ENCODE results near the gene TMED3.

Gene TMED3

DNA sequence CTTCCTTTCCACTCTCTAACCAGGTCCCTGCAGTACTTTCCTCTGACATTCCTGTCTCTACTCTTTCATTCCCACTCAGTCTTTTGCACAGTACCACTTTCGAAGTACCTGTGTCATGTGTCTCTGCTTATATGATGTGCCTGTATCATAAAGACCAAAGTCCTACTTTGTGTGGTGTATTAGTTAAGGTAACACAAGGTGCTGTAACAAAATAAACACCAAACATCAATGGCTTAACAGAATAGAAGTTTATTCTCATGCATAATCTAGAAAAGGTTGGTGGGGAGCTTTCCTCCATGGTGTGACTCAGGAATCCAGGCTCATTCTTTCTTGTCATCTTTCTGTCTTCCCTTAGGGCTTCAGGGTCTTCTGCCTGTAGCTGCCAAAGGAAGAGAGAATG is 3.3 kb downstream of the TMED3 start:
- H3K4me1 ChIP-seq (ENCODE audit: insufficient read depth, low read length, severe bottlenecking) = peaks cover 16% of the 10 kb centered on the region
- no peaks in the 10 kb centered on the region for H3K9me2 ChIP-seq (ENCODE audit: low read depth, low read length)
- TF ChIP-seq EZH2 (IDR thresholded peaks at IDR 0.05; ENCODE audit: borderline replicate concordance, low read length) = no peak
- TF ChIP-seq CTCF (IDR thresholded peaks at IDR 0.05; ENCODE audit: low read length) = no peak
- H3F3A ChIP-seq (ENCODE audit: insufficient read depth, low read length) = no peaks in the 10 kb centered on the region
- H3K4me3 ChIP-seq (ENCODE audit: low read depth, low read length, poor library complexity, severe bottlenecking) = no peak overlapping the region
- peaks cover 14% of the 10 kb centered on the region; the same call in 1 of the 2 replicates for H3K79me2 ChIP-seq (ENCODE audit: insufficient read depth, low read length)
- H3K27me3 ChIP-seq (ENCODE audit: insufficient read depth, low read length) = no peaks in the 10 kb centered on the region
- H3K4me2 ChIP-seq (ENCODE audit: low read length) = no peak overlapping the region
- H3K9me3 ChIP-seq (ENCODE audit: low read length) = no peaks in the 10 kb centered on the region
- no peak overlapping the region for H2AFZ ChIP-seq (ENCODE audit: low read length)
- peaks cover 66% of the 10 kb centered on the region for H3K36me3 ChIP-seq (ENCODE audit: insufficient read depth, low read length)
- H4K20me1 ChIP-seq (ENCODE audit: insufficient read depth, low read length) = no peaks in the 10 kb centered on the region
- H3K27ac ChIP-seq (ENCODE audit: low read depth, low read length, poor library complexity, severe bottlenecking) = no peak overlapping the region
- H3K9ac ChIP-seq (ENCODE audit: low read length) = no peak overlapping the region

DNA sequence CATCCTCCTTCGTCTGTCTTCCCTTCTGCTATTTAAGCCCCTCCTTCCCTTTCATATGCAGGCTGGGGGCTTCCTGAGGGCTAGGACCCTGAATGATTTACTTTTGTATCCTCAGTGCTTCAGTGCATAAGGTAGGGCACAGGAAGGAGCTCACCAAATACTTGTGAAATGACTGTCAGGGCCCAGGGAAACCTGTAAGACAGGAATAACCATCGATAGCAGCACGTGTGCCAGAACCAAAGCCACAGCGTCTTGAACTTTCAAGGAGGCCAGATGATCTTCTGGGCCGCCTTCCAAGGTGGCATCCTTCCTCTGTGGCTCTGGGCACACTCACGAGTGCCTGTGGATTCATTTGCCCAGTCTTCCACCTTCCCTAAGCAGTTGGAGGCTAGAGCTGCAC is 3.9 kb downstream of the TMED3 start:
- Histone ChIP-seq H3K9me3 (ENCODE audit: low read length) (no peaks in the 10 kb centered on the region), H3K27me3 (ENCODE audit: insufficient read depth, low read length) (no peaks in the 10 kb centered on the region), H4K20me1 (ENCODE audit: insufficient read depth, low read length) (no peaks in the 10 kb centered on the region), H3K36me3 (ENCODE audit: insufficient read depth, low read length) (peaks cover 72% of the 10 kb centered on the region), H2AFZ (ENCODE audit: low read length) (no peak overlapping the region), H3K27ac (ENCODE audit: low read depth, low read length, poor library complexity, severe bottlenecking) (no peak overlapping the region), H3K9me2 (ENCODE audit: low read depth, low read length) (no peaks in the 10 kb centered on the region), H3F3A (ENCODE audit: insufficient read depth, low read length) (no peaks in the 10 kb centered on the region), H3K4me3 (ENCODE audit: low read depth, low read length, poor library complexity, severe bottlenecking) (no peak overlapping the region), H3K4me2 (ENCODE audit: low read length) (no peak overlapping the region), H3K9ac (ENCODE audit: low read length) (no peak overlapping the region), H3K79me2 (ENCODE audit: insufficient read depth, low read length) (peaks cover 14% of the 10 kb centered on the region; the same call in 1 of the 2 replicates), H3K4me1 (ENCODE audit: insufficient read depth, low read length, severe bottlenecking) (peaks cover 16% of the 10 kb centered on the region)
- no peak for TF ChIP-seq CTCF (IDR thresholded peaks at IDR 0.05; ENCODE audit: low read length)
- no peak for TF ChIP-seq EZH2 (IDR thresholded peaks at IDR 0.05; ENCODE audit: borderline replicate concordance, low read length)

GRCh38 chr15:79315623-79316328 is 4.9 kb downstream of the TMED3 start:
- Histone ChIP-seq H4K20me1 (ENCODE audit: insufficient read depth, low read length) (no peaks in the 10 kb centered on the region), H3K9me2 (ENCODE audit: low read depth, low read length) (no peaks in the 10 kb centered on the region), H3K4me3 (ENCODE audit: low read depth, low read length, poor library complexity, severe bottlenecking) (no peak overlapping the region), H3K27me3 (ENCODE audit: insufficient read depth, low read length) (no peaks in the 10 kb centered on the region), H3K36me3 (ENCODE audit: insufficient read depth, low read length) (peaks cover 78% of the 10 kb centered on the region), H2AFZ (ENCODE audit: low read length) (no peak overlapping the region), H3K4me1 (ENCODE audit: insufficient read depth, low read length, severe bottlenecking) (peaks cover 12% of the 10 kb centered on the region), H3K4me2 (ENCODE audit: low read length) (no peak overlapping the region), H3K9me3 (ENCODE audit: low read length) (no peaks in the 10 kb centered on the region), H3K9ac (ENCODE audit: low read length) (no peak overlapping the region), H3K79me2 (ENCODE audit: insufficient read depth, low read length) (peaks cover 14% of the 10 kb centered on the region; the same call in 1 of the 2 replicates), H3K27ac (ENCODE audit: low read depth, low read length, poor library complexity, severe bottlenecking) (no peak overlapping the region), H3F3A (ENCODE audit: insufficient read depth, low read length) (no peaks in the 10 kb centered on the region)
- TF ChIP-seq EZH2 (IDR thresholded peaks at IDR 0.05; ENCODE audit: borderline replicate concordance, low read length) = no peak
- TF ChIP-seq CTCF (IDR thresholded peaks at IDR 0.05; ENCODE audit: low read length) = no peak
